Measurements from ENCODE around the gene LINGO3.
"Not testable (repeated sequence)": the region's sequence is repeated elsewhere in the genome, so short reads cannot be mapped to it uniquely, and the experiment has no call there.

The LINGO3 gene

DNA sequence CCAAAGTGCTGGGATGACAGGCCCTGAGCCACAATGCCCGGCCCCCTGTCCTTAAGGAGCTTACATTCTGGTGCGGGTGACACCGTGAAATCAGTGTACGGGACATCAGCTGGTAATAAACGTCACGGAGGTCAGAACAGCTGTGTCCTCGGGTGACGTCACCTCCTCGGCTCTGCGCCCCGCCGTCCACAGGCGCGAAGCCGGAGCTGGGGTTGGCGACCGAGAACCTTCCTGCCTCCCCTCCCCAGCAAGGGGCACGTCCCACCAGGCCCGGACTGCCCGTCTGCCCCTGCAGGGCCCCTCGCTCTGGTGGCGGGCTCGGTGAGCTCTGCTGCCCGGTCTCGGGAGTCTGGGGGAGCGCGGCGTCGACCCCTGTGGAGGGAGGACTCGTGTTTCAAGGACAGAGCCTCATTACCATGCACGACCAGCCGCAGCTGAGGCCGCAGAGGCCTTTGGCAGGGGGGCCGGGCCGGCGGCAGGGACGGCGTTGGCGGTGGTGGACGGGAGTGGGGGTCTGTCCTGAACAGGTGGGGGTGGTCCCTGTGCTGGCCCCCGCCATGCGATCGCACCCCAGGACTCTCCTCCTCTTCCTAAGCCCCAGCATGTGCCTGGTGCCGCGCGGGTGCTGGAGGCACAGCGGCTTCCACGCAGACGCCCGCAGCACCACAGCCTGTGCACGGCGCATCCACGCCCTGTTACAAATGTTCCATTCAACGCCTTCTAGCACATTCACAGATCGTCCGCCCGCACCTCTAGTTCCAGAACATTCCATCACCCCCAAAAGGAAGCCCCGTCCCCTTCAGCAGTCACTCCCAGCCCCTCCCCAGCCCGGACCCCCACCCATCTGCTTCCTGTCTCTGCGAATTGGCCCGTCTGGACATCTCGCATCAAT lies 5.4 kb downstream of the LINGO3 start:
- no peak for DNase-seq

DNA sequence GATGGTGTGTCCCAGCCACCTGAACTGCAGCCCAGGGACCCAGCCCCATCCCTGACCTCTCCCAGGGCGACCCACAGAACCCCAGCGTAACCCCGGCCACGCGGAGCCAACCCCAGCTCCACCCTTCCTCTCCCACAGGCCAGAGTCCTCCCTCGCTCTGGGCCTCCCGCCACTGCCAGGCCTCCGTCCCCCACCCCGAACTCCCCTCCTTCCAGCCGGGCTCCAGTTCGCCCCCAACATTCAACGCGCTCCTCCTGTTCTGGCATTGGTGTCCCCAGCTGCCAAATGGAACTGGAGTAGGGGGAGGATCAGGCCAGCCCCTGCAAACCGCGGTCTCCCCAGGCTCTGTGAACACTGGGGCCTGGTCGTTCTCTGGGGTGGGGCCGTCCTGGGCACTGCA lies 7.4 kb downstream of the LINGO3 start:
- no peak for DNase-seq

DNA sequence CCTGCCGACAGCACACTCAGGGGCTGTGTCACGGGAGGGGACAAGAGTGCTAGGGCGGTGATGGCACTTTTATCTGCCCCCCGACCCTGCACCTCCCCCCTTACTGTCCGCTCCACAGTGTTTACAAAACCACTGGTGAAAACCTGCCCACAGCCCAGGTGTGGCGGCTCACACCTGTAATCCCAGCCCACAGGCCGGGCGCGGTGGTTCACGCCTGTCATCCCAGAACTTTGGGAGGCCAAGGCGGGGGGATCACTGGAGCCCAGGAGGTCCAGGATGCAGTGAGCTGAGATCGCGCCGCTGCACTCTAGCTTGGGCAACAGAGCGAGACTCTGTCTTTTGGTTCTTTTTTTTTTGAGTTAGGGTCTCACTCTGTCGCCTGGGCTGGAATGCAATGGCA lies 11.8 kb downstream of the LINGO3 start:
- DNase-seq, result no peak

DNA sequence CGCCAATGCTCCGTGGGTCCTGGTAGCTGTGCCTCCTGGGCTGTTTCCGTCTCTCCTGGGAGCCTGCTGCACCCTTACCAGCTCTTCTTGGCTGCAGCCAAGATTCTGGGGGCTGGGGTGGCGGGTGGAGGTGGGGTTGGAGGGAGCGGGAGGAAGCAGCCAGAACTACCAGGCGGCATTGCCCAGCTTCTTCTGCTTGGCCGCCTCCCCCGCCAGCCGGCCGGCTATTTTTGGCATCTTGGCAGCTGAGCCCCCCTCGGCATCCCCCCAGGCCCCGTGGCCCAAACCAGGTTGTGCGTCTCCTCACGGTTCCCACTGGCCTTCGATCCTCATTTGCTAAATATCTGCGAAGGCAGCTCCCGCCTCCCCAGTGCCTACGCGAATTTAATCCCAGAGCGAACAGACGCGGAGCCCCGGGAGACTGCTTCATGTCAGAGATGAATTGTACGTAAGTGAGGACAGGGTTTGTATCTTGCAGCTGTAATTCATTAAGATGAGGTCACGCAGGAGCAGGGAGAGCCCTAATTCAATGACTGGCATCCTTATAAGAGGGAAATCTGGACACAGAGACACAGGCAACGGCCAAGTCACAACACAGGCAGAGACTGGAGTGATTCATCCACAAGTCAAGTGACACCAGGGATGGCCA lies 13.1 kb downstream of the LINGO3 start:
- no peak for DNase-seq

DNA sequence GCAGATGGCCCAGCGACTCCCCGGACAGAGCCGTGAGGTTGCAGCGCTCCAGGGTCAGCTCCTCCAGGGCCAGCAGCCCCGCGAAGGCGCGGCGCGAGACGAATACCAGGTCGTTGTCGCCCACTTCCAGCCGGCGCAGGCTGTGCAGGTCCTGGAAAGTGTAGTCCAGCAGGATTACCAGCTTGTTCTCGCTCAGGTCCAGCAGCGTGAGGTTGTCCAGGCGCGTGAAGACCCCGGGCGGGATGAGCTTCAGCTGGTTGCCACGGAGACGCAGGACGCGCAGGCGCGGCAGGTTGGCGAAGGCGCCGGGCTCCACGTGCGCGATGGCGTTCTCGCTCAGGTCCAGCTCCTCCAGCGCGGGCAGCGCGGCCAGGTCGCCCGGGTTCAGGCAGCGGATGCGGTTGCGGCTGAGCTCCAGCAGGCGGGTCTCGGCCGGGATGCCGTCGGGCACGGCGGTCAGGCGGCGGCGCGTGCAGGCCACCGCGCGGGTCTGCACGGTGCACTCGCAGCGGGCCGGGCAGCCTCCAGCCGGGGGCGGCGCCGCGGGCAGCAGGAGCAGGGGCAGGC lies 16.7 kb downstream of the LINGO3 start:
- DNase-seq, result no peak

DNA sequence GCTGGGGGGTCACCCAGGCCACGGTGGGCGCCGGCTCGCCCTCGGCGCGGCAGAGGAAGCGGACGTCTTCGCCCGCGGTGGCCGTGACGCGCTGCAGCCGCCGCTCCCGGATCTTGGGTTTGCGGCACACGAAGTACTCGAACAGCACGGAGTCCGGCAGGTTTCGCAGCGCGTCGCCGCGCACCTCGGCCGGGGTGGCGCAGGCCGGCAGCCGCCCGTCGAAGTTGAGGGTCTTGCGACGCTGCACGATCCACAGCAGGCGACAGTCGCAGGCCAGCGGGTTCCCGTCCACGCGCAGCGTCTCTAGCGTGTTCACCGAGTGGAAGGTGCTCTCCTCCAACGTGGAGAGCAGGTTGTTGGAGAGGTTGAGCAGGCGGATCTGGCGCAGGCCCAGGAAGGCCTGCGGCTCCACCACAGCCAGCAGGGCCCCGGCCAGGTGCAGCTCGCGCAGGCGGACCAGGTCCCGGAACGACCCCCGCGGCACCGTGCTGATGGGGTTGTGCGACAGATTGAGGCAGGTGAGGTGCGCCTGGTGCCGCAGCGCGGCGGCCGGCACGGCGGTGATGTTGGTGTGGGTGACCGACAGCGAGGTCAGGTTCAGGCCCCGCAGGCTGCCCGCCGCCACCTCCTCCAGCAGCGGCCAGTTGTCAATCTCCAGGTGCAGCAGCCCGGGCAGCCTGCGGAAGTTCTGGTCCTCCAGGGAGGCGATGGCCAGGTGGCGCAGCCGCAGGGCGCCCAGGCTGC lies 17.3 kb downstream of the LINGO3 start:
- DNase-seq, result no peak

DNA sequence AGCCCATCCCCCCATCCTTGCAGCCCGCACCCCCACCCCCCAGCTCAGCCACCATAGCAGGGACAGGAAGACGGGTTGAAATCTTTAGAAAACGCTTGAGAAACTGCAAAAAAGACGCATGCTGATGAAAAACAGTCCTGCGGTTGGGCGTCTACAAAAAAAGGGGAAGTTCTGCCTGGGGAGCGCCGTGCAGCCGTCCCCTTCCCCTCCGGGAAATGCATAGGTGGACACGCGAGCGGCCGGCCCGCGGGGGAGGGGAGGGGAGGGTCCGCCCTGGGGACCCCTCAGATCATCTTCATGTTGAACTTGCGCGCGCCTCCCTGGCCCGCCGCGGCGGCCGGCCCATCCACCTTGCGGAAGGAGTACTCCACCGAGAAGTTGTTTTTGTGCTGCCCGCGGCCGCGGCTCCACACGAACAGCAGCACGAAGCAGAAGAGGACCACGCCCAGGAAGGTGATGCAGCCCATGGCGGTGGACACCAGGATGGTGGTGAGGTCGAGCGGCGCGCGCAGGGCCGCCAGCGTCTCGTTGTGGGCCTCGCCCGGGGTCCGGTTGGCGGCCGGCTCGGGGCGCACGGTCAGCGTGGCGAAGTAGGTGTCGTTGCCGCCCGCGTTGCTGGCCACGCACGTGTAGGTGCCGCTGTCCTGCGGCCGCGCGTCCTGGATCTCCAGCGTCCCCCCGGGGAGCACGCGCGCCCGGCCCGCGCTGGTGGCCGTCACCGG lies 18.1 kb downstream of the LINGO3 start:
- no peak for DNase-seq

DNA sequence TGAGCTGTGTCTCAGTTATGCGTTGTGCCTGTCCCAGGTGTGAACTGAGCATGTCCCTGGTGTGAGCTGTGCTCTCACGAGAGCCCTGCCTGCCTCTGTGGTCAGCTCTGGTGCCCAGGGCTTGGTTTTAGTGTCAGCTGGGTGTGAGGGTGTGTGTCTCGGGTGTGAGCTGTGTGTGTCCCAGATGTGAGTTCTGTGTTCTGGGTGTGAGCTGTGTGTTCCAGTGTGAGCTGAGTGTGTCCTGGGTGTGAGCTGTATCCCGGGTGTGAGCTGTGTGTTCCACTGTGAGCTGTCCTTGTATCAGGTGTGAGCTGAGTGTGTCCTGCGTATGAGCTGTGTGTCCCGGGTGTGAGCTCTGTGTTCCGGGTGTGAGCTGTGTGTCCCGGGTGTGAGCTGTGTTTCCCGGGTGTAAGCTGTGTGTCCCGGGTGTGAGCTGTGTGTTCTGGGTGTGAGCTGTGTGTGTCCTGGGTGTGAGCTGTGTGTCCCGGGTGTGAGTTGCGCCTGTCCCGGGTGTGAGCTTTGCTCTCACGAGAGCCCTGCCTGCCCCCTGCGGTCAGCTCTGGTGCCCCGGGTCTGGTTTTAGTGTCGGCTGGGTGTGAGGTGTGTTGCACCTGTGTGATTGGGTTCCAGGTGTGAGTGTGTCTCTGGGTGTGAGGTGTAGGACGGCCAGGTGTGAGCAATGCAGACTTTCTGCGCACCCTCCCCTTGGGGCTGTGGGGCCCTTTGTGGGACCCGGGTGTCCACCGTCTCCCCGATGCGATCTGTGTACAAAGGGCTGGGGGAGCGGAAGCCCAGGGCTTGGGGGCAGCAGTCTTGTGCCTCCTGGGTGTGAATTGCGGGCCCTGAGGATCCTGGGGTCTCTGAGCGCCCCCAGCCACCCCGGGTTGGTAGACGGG lies 18.9 kb downstream of the LINGO3 start:
- no peak for DNase-seq

DNA sequence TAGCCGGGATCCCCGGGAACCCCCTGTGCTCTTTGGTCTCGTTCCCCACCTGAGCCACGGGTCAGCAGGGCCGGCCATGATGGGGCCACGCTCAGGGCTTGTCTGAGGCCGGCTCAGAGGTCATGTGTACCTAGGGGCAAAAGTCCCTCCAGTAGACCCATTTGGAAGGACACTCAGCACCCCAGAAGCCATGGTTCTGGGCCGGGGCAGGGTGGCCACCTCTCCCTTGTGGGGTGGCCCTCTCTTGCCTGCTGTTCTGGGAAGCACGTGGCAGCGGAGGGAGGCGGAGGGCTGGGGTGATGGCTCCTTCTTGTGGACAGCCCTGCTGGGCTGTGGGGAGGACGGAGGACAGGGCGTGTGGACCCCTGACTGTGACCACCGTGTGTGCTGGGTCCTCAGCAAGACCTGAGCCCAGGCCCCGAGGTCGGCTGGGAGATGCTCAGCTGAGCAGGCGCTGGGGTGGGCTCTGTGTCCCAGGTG lies 19.6 kb downstream of the LINGO3 start:
- DNase-seq, result no peak

DNA sequence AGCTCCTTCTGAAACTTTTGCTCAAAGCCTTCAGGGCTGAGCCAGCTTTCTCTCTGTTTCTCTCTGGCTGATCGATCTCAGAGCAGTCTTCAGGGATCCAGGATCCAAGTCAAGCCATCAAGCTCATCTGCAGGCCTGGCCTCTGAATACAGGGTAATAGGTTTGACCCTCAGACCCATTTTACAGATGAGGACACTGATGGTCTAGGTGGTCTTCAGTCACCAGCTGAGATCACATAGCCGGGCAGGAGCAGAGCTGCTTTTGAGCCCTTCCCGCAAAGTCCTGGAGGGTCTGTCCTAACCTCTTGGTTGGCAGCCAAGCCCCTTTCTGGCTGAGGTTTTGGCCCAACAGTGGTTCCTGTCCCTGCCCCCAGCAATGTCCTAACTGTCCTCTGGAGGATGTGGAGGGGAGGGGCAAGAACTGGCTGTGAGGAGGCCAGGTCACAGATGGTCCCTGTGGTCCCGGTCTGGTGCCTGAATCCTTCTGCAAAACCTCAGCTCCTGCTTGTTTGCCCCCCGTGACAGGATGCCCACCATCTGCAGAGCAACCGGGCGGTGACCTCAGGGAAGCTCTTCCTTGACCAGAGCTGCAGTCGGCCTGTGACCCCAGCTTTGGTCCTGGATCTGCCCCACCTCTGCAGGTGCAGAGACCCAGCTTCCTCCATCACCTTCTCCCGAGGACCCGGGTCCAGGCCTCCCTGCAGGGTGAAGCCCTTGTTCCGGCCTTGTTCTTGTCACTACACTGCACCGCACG lies 20.2 kb downstream of the LINGO3 start:
- no peak for DNase-seq

DNA sequence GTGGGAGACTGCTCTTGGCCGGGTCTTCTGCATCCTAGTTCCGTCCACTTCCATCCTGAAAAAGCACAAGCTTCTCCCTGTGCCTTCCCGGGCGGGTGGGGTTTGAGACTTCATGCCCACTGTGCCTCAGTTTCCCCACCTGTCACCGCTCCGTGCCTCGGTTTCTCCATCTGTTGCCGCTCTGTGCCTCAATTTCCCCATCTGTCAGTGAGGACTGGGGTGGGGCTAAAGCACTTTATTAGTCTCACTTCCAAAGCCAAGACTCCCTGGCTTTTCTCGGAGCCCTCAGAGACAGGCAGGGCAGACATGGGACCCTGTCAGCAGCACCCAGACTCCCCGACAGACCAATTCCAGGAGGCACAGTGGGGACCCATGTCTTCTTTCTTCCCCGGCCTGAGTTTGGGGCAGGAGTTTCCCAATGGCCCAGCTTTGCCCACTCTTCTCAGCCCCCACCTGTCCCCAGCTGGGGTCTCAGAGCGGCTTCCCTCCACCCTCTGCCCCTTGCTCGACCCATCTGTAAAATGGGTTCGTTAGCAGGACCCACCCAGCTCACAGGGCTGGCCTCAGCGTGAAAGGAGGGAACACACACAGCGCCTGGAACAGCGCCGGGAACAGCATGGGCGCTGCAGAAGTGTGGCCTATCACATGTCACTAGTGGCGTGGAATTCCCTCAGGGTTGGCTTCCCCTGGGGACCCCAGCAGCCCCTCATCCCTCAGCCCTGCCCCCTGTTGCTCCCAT lies 21.4 kb downstream of the LINGO3 start:
- no peak for DNase-seq

DNA sequence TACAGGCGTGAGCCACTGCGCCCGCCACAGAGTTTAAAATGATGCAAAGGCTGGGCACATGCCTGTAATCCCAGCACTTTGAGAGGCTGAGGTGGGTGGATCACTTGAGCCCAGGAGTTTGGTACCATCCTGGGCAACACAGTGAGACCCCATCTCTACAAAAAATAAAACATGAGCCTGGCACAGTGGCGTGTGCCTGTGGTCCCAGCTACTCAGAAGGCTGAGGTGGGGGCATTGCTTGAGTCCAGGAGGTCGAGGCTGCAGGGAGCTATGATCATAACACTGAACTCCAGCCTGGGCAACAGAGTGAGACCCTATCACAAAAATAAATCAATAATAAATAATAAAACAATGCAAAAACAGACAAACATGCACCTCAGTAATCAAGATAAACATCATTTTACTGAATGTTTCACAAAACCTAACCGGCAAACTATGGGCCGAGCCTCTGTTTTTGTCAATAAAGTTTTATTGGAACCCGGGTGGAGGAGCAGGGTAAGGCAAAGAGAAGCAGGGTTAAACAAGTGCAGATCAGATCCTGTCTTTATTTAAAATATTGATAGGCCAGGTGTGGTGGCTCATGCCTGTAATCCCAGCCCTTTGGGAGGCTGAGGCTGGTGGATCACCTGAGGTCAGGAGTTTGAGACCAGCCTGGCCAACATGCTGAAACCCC lies 24.0 kb downstream of the LINGO3 start:
- no peak for DNase-seq

DNA sequence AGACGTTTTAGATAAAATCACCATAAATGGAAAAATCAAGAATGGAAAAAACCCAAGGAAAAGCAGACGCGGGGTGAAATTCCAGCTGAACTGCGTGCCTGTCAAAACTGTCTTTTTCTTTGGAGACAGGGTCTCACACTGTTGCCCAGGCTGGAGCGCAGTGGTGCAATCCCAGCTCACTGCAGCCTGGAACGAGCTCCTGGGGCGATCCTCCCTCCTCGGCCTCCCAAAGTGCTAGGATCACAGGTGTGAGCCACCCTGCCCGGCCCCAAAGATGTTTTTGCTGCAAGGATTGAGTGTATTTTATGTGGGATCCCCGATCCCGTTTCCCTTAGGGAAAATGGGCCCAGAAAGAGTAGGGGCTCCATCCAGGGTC lies 25.1 kb downstream of the LINGO3 start:
- DNase-seq, result no peak

DNA sequence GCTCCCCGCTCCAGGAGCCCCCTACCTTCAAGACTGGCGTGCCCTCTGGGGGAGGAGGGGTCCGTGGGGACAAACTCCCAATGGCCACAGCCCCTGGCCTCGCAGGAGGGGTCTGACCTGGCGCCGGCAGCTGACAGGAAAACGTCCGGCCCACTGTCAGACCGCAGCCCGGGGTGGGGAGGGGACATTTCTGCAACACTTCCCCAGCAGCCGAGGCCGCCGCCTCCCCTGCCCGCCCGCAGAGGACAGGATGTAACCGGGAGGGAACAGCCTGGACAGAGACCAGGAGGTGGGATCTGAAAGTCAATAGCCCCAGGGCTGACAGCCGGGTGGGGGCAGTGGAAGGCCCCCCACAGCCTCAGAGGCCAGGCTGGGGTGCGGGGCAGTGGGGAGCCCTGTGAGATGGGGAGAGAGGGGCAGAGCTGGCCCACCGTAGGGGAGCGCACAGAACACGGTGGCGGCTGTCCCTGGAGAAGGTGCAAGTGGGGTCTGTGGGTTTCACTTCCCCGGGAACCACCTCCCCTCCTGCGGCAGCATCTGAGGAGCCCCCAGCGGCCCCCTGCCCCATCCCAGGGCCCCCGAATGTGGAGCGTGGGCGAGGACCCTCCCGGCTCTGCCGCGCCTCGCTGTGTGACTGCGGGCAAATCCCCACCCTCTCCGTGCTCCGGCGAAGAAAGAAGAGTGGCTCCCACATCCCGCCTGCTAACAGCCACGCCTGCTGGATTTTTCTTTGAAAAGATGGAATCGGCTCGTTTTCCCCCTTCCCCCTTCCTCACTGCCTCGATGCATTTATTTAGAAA lies 25.7 kb downstream of the LINGO3 start, which contains the start of gene PEAK3:
Gene PEAK3, minus strand, starts transcription at position 114 of the 800 bp plus-strand sequence. CDS start 1,244 bp downstream, outside the sequence.
- no peak for DNase-seq

DNA sequence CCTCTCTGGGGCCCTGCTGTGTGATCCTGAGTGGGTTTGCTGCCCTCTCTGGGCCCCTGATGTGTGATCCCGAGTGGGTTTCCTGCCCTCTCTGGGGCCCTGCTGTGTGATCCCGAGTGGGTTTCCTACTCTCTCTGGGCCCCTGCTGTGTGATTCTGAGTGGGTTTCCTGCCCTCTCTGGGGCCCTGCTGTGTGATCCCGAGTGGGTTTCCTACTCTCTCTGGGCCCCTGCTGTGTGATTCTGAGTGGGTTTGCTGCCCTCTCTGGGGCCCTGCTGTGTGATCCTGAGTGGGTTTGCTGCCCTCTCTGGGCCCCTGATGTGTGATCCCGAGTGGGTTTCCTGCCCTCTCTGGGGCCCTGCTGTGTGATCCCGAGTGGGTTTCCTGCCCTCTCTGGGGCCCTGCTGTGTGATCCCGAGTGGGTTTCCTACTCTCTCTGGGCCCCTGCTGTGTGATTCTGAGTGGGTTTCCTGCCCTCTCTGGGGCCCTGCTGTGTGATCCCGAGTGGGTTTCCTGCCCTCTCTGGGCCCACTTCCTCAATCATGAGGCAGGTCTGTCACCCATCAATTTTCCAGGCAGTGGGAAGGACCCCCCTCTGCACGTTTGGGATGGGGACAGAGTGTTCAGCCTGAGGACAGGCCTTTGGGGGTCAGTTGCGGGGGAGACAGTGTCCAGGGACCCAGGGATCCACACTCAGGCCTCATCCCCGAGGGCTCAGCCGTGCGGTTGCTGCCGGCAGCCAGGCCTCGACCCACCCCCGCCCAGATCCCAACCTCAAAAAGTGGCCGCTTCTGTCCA lies 26.5 kb downstream of the LINGO3 start:
- not testable (repeated sequence) for DNase-seq

DNA sequence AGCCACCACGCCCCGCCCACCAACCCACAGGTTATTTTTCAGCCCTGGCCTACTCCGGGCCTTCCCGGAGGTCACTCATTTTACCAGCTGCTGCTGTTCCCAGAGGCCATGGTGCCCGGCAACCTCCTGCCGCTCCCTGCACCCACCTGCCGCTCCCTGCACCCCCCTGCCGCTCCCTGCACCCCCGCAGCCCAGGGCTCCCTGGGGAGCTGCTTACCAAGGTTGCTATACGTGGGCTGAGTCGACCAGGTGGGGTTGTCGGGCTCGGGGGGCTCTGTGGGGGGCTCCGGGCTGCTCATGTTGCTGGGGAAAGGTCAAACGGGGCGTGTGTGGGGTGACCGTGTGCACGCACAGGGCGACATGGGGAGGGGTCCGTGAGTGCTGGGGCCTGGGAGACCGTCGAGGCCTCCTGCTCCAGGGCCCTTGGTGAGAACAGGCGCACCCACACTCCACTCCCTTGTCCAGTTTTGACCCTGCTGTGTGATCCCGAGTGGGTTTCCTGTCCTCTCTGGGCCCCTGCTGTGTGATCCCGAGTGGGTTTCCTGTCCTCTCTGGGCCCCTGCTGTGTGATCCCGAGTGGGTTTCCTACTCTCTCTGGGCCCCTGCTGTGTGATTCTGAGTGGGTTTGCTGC lies 27.2 kb downstream of the LINGO3 start:
- no peak for DNase-seq
